MM.1S (cell line): ENCODE data around the gene TYW1.
"Not testable (repeated sequence)": the region's sequence is repeated elsewhere in the genome, so short reads cannot be mapped to it uniquely, and the experiment has no call there.

Experiments used
- EZH2 ChIP-seq: fragments of 300-600 bp; sonication (generic); optimal IDR thresholded peaks from 2 replicates; pipeline ENCODE3; 2017; ENCODE audit warnings: low read depth, mild to moderate bottlenecking, antibody characterized with exemption, low read length, mixed read lengths
- TF ChIP-seq, protein P1 (sequence below): fragments of 300-600 bp; sonication (generic); IDR thresholded peaks from 2 replicates; pipeline ENCODE4 v1.5.1; 2016; ENCODE audit warnings: antibody characterized with exemption, low read length, mixed read lengths

DNA sequence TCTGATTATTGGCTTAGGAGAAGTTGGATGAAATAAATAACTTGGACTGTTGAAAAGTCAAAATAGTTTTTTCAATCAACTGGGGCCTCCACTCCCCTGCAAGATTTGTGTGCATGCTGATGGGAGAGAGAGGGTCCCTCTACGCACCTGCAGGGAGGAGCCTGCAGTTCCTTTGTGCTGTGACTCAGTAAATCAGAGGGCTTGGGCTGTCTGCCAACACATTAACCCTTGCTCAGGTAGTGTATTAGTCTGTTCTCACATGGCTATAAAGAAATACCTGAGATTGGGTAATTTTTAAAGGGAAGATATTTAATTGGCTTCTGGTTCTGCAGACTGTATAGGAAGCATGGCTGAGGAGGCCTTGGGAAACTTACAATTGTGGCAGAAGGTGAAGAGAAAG lies 261.1 kb downstream of the TYW1 start:
- TF ChIP-seq, protein P1, sequence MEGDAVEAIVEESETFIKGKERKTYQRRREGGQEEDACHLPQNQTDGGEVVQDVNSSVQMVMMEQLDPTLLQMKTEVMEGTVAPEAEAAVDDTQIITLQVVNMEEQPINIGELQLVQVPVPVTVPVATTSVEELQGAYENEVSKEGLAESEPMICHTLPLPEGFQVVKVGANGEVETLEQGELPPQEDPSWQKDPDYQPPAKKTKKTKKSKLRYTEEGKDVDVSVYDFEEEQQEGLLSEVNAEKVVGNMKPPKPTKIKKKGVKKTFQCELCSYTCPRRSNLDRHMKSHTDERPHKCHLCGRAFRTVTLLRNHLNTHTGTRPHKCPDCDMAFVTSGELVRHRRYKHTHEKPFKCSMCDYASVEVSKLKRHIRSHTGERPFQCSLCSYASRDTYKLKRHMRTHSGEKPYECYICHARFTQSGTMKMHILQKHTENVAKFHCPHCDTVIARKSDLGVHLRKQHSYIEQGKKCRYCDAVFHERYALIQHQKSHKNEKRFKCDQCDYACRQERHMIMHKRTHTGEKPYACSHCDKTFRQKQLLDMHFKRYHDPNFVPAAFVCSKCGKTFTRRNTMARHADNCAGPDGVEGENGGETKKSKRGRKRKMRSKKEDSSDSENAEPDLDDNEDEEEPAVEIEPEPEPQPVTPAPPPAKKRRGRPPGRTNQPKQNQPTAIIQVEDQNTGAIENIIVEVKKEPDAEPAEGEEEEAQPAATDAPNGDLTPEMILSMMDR = not testable (repeated sequence)
- TF ChIP-seq EZH2 = not testable (repeated sequence)
